NT2/D1 (cell line): ENCODE results near the gene TGM2.

Source experiments
- SUZ12 ChIP-seq: IDR thresholded peaks from 2 replicates; pipeline ENCODE4 v1.6.1; 2011; ENCODE audit not compliant: insufficient read length, insufficient read depth; ENCODE audit errors: extremely low read depth
- YY1 ChIP-seq: IDR thresholded peaks from 2 replicates; pipeline ENCODE4 v1.6.1; 2011; ENCODE audit not compliant: insufficient read length, insufficient read depth
- ZNF274 ChIP-seq: IDR thresholded peaks from 2 replicates; pipeline ENCODE4 v1.6.1; 2011; ENCODE audit warnings: mild to moderate bottlenecking, low read depth, low read length

DNA sequence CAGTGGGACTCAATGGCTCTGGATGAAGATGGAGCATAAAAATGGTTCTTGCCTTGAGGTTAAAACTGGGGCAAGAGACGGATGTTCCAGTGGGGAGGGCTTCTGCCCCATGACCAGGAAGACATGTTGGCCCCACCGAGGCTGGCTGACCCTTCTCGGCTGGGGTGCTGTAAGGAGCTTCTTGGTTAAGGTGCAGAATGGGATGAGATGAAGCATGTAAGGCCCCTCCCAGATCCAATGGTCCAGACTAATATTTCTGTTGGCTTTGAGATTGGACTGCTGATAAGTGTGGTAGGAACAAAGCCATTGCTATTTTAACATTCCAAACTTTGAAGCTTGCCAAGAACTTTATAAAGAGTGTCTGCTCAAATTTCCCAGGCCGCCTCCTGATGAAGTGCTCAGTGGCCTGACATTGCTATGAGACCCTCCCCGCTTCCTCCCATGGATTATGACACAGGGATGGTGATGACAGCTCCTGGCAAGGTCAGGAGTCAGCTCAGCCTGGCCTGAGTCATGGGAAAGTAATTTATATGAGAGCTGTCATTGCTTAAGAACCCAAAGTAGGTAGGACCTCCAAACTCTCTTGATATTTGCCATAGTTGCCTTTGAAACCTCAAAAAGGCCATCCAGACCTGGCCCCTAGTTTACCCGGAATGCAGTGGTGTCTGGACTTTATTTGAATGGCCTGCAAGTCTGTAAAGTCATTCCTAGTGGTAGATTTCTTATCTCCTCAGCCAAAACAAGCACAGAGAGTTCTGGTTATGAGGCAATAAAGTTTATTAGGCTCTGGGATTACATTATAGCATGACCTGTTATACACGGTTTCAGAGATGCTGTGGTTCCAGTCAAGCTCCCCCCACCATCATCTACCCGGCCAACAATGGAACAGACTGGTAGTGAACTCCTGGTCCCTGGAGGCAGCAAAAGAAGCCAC, 55.2 kb downstream of the TGM2 start:
- TF ChIP-seq YY1, result no peak
- no peak for TF ChIP-seq ZNF274
- no peak for TF ChIP-seq SUZ12
